ENCODE results near the gene PARD6G.

DNA sequence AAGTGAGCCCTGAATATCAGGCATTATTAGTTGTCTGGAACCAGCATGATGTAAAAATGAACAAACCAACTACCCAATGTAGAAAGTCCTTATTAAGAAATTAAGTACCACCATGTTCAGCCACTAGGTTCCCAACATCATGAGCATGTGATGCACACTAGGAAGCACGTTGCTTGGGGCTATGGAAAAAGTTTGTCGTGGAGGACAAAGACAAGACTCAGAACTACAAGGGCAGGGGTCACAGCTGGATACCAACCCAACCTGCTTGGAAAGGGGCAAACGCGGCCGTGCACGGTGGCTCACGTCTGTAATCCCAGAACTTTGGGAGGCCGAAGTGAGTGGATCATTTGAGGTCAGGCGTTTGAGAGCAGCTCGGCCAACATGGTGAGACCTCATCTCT is 74.3 kb downstream of the PARD6G start:
- TF ChIP-seq, protein P1, sequence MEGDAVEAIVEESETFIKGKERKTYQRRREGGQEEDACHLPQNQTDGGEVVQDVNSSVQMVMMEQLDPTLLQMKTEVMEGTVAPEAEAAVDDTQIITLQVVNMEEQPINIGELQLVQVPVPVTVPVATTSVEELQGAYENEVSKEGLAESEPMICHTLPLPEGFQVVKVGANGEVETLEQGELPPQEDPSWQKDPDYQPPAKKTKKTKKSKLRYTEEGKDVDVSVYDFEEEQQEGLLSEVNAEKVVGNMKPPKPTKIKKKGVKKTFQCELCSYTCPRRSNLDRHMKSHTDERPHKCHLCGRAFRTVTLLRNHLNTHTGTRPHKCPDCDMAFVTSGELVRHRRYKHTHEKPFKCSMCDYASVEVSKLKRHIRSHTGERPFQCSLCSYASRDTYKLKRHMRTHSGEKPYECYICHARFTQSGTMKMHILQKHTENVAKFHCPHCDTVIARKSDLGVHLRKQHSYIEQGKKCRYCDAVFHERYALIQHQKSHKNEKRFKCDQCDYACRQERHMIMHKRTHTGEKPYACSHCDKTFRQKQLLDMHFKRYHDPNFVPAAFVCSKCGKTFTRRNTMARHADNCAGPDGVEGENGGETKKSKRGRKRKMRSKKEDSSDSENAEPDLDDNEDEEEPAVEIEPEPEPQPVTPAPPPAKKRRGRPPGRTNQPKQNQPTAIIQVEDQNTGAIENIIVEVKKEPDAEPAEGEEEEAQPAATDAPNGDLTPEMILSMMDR (IDR thresholded peaks at IDR 0.05; ENCODE audit: low read depth, low read length, poor library complexity, severe bottlenecking): no peak
- no peak for TF ChIP-seq EZH2phosphoT487 (IDR thresholded peaks at IDR 0.05; ENCODE audit: borderline replicate concordance, low read length)
